Mucosa of rectum (tissue), 2 donors: Measurements from ENCODE around the gene PRDX2.

Experiments used
- H3K27ac ChIP-seq, 2 donors: one replicate each; pipeline ENCODE4 v1.7.0; 2013; ENCODE audit warnings: inconsistent platforms in 2 of 2, low read depth in 2 of 2, low read length in 2 of 2
- H3K27me3 ChIP-seq, 2 donors: one replicate each; pipeline ENCODE4 v1.7.0; 2013; ENCODE audit warnings: low read length in 2 of 2; ENCODE audit not compliant: control insufficient read depth in 2 of 2, insufficient read depth in 2 of 2
- H3K36me3 ChIP-seq, 2 donors: one replicate each; pipeline ENCODE4 v1.7.0; 2013; ENCODE audit warnings: low read length in 2 of 2; ENCODE audit not compliant: control insufficient read depth in 2 of 2, insufficient read depth in 2 of 2
- H3K4me1 ChIP-seq, 2 donors: one replicate each; pipeline ENCODE4 v1.7.0; 2013; ENCODE audit warnings: low read length in 2 of 2, mild to moderate bottlenecking in 1 of 2; ENCODE audit not compliant: control insufficient read depth in 2 of 2, insufficient read depth in 2 of 2
- H3K4me3 ChIP-seq, 2 donors: one replicate each; pipeline ENCODE4 v1.7.0; 2013; ENCODE audit warnings: low read length in 2 of 2
- H3K9ac ChIP-seq, 2 donors: one replicate each; pipeline ENCODE4 v1.7.0; 2013; ENCODE audit warnings: low read length in 2 of 2, low read depth in 1 of 2, mild to moderate bottlenecking in 1 of 2
- H3K9me3 ChIP-seq, 2 donors: one replicate each; pipeline ENCODE4 v1.7.0; 2013; ENCODE audit warnings: low read length in 2 of 2; ENCODE audit not compliant: control insufficient read depth in 2 of 2
- donor health status: healthy.
- donor health status: Normal muscosa, but diverticular disease.

PRDX2 gene

DNA sequence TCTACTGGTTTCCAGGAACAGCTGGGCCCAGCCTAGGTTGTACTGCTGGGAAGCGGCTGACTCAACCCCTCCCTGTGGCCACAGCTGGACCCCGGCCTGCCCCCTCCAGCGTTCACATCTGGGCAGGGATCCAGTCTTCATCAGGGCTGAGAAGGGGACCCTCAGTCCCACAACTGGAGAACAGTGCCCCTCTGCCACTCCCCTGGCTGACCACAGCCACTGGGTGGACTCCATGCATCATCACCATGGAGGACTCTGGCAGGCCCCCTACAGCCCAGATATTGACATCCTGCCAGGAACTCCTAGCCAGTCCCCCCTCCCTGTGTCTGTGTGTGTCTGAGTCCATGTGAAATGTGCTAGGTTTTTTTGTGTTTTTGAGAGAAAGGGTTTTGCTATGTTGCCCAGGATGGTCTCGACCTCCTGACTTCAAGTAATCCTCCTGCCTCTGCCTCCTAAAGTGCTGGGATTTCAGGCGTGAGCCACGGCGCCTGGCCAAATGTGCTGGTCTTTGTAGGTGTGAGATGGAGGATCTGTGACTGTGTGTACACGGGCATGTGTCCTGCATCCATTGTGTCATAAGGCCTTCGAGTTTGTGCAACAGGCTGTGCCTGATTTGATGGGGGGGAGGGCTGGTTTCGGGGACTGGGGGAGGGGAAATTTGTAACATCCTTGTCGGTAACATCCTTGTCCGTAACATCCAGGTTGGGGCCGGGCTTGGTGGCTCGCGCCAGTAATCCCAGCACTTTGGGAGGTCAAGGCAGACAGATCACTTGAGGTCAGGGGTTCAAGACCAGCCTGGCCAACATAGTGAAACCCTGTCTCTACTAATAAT is 22.2 kb downstream of the PRDX2 start:
- H3K27ac ChIP-seq: peak overlapping the region; percentile 85 to 97
- H3K9me3 ChIP-seq: no peaks in the 10 kb centered on the region
- peak overlapping the region in 1 of 2 donors; percentile 80 for H3K9ac ChIP-seq
- peaks cover 47 to 50% of the 10 kb centered on the region in 2 donors for H3K4me1 ChIP-seq
- H3K4me3 ChIP-seq: peak overlapping the region; percentile 34 to 87
- H3K36me3 ChIP-seq: no peaks in the 10 kb centered on the region
- H3K27me3 ChIP-seq: no peaks in the 10 kb centered on the region

DNA sequence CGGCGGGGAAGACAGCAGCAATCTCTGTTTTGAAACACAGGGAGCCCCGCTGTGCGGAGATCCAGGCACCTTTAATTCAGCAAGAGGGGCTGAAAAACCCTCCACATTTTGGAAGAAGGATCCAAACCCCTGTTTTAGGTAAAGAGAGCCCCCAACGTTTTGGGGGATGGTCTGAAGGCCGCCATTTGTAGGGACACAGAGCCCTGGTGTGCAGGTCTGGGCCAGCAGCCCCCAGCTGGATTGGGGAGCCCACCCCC is 22.8 kb downstream of the PRDX2 start:
- Histone ChIP-seq H3K4me3 (peak overlapping the region; percentile 69 to 87), H3K4me1 (peaks cover 42 to 47% of the 10 kb centered on the region in 2 donors), H3K27me3 (no peaks in the 10 kb centered on the region), H3K36me3 (no peaks in the 10 kb centered on the region), H3K9ac (peak overlapping the region in 1 of 2 donors; percentile 80), H3K27ac (peak overlapping the region; percentile 85 to 97), H3K9me3 (no peaks in the 10 kb centered on the region)

DNA sequence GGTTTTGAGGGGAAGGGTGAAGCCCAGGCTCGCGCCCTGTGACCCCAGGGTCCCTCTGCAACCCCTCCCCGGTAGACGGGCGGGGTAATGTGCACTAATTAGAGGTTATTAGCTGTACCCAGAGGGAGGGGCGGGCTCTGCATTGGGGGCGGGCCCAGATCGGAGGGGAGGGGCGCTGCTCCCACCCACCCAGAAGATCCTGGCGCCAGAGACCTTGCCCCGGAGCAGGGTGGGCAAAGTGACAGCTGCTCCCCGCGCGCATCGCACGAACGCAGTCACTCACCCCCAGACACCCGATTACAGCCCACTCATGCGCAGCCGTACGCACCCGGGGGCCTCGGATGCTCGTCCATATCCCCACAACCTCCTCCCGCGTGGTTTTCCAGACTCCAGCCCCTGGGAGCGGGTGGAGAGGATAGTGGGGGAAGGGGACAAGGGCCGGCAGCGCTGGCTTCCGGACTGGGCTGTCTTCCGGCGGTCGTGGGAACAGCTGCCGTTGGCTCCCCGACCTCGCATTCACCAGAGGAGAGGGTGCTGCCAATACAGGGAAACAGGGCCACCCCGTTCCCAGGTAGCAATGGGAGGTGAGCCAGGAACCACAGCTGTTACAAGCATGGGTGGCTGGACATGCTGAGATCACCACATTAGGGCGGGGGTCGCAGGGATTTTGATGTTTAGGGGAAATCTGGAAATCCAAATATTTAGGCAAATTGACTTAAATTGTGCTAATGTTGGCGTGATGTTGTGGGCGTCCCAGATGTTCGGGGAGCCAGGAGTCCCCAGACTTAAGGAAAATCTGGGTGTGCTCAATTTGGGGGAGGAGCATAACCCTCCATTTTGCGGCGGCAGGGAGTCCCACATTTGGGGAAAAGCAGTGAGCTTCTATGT is 23.3 kb downstream of the PRDX2 start:
- Histone ChIP-seq H3K27me3 (no peaks in the 10 kb centered on the region), H3K9me3 (no peaks in the 10 kb centered on the region), H3K4me3 (peak overlapping the region; percentile 69 to 87), H3K9ac (peak overlapping the region; percentile 80 to 94), H3K27ac (peak overlapping the region; percentile 85 to 97), H3K4me1 (peaks cover 37 to 45% of the 10 kb centered on the region in 2 donors), H3K36me3 (no peaks in the 10 kb centered on the region)

DNA sequence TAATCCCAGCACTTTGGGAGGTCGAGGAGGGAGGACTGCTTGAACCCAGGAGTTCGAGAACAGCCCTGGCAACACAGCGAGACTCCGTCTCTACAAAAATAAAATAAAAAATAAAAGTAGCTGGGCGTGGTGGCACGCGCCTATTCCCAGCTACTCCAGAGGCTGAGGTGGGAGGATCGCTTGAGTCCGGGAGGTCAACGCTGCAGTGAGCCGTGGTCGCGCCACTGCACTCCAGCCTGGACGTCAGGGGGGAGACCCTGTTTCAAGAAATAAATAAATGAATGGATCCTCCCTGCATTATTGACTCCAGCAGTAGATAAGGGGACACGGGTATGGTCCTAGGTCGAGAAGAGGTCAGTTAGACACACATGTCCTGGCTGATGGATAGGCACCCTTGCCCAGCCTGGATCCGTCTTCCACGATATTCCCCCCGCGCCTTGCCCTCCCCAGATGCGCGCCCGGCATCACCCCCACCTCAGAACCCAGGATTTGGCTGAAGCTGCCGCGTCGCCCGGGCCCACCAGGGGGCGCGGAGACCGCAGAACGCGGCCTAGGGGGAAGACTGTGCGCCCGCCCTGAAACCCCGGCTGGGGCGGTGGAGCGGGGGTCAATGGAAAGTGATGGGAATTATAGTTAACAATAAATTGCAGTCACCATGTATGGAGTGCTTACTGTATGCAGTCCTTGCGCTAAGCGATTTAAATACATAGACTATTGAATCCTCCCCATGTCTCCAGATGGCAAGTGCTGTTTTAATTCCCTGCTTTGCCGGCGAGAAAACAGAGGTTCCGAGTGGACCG is 24.2 kb downstream of the PRDX2 start:
- H3K9ac ChIP-seq: peak overlapping the region; percentile 80 to 94
- no peaks in the 10 kb centered on the region for H3K9me3 ChIP-seq
- H3K36me3 ChIP-seq: no peaks in the 10 kb centered on the region
- H3K4me1 ChIP-seq: peaks cover 31 to 38% of the 10 kb centered on the region in 2 donors
- peak overlapping the region; percentile 69 to 87 for H3K4me3 ChIP-seq
- peak overlapping the region; percentile 85 to 97 for H3K27ac ChIP-seq
- no peaks in the 10 kb centered on the region for H3K27me3 ChIP-seq

DNA sequence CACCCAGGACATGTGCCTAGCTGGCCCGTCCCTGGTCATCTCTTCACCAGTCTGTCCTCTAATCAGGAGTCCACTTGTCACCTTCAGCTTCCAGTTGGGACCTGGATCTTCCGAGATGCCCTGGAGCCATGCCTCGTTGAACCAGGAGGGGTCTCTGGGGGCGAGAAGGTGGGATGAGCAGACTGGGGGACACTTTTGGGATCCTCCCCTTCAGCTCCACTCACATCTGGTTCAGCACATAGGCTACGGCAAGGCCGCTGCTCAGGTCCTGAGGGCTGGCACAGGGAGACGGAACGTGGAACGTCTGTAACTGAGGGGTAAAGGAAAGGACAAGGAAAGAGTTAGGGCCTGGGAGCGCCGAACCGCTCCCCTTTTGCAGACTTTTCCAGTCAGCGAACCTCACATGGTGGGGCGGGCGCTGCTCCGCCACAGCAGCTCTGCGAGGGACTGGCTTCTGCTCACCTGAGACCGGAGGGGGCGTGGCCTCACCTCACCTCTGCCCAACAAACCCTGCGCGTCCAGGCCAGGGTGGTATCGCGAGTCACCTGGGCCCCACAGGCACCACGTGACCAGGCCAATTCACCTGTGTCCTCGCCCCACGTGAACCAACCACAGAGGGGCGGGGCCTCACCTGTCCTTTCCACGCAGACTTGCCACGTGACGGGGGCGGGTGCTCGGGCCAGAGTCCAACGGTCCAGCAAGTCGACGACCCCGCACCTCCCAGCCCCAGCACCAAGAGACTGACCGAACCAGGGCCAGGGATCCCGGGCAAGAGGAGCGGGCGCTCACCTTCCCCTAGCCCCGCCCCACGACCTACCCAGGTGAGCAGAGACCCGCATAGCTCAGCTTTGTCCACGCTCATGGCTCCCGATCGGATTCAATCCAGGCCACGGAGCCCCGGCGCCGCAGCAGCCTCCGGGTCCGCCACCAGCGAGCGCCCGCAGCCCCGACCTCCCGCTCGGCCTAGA is 26.7 kb downstream of the PRDX2 start, which contains the start of gene HOOK2:
TSS of gene HOOK2 (minus strand) at position 965 of the 968 bp plus-strand sequence. CDS start at position 862, 103 bp downstream.
- Histone ChIP-seq H3K9ac (peak within 1 kb of the TSS; percentile 74 to 92), H3K27ac (peak within 1 kb of the TSS; percentile 97 to 99), H3K4me3 (peak within 1 kb of the TSS; percentile 80 to 85), H3K27me3 (no peaks in the 10 kb centered on the region), H3K4me1 (peaks cover 28 to 35% of the 10 kb centered on the region in 2 donors), H3K9me3 (no peaks in the 10 kb centered on the region), H3K36me3 (no peaks in the 10 kb centered on the region)

DNA sequence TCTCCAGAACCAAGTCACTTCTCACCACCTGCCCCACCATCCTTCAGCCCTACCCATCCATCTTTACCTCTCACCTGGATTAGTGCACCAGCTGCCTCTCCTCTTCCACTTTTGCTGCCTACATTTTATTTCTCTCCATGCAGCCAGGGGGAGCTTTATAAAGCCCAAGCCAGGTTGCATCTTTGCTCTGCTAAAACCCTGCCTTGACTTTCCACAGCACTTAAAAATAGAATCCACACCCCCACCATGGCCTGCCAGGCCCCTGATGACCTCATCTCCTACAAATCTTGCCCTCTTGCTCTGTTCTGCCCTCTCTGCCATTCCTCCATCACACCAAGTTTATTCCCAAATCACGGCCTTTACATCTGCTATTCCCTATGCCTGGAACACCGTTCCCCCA is 28.0 kb downstream of the PRDX2 start:
- no peaks in the 10 kb centered on the region for H3K9me3 ChIP-seq
- H3K9ac ChIP-seq: no peak overlapping the region
- H3K27ac ChIP-seq: no peak overlapping the region
- peaks cover 0 to 3% of the 10 kb centered on the region in 2 donors for H3K36me3 ChIP-seq
- no peaks in the 10 kb centered on the region for H3K27me3 ChIP-seq
- no peak overlapping the region for H3K4me3 ChIP-seq
- peaks cover 27 to 30% of the 10 kb centered on the region in 2 donors for H3K4me1 ChIP-seq

DNA sequence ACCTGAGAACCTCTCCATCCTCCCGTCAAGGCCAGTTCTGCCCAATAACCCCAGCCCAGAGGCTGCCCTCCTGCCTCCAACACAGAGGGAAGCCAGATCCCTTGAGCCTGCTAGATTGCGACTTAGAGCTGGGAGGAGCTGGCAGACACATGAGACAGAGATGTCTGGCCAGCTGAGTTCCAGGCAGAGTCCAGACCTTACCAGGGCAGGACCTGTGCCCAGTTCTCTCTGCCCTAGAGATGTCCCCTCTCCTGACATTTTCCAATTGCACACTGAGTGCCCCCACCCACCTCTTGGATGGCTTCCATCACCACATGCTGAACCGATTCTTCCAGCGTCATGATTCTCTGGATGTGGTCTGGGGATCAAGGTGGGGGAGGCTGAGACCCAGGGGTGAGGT is 29.3 kb downstream of the PRDX2 start:
- Histone ChIP-seq H3K4me3 (no peak overlapping the region), H3K36me3 (peaks cover 4 to 9% of the 10 kb centered on the region in 2 donors), H3K27ac (no peak overlapping the region), H3K27me3 (no peaks in the 10 kb centered on the region), H3K9ac (no peak overlapping the region), H3K9me3 (no peaks in the 10 kb centered on the region), H3K4me1 (peaks cover 18 to 23% of the 10 kb centered on the region in 2 donors)

DNA sequence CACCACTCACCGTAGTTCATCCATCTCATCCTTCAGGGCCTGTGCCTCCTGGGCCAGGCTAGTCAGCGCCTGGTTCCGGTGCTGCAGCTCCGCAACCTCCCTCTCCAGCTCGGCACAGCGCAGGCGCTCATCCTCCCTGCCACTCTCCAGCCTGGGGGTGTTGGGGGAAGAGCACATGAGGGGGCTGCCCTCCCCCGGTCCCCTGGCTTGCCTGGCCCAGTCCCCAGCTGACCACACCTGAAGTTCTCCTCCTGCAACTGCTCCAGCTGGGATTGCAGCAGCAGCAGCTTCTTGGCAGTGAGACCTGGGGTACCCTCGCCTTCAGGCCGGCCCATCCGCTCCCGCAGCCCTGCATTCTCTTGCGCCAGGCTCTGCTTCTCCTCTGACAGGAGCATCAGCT is 30.7 kb downstream of the PRDX2 start:
- Histone ChIP-seq H3K4me1 (peaks cover 16 to 23% of the 10 kb centered on the region in 2 donors), H3K9me3 (no peaks in the 10 kb centered on the region), H3K9ac (no peak overlapping the region)

DNA sequence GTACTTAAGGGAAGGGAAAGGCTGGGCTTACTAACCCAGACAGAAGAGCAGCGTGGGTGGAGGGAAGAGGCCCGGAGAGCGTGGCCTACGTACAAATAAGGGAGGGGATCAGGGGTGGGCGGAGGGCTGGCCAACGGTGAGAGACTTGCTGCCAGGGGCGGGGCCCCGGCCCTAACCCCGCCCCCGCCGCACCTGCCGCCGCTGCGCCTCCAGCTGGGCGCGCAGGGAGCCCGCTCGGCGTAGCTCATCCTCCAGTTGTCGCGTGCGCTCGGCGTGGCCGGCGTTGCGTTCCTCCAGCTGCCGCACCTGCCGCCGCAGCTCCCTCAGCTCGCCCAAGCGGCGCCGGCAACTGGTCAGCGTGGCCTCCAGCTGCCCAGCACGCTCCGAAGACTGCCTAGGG is 31.9 kb downstream of the PRDX2 start:
- no peak overlapping the region for H3K9ac ChIP-seq
- no peaks in the 10 kb centered on the region for H3K9me3 ChIP-seq
- no peaks in the 10 kb centered on the region for H3K27me3 ChIP-seq
- H3K36me3 ChIP-seq: peaks cover 6 to 12% of the 10 kb centered on the region in 2 donors
- peaks cover 11 to 18% of the 10 kb centered on the region in 2 donors for H3K4me1 ChIP-seq
- H3K4me3 ChIP-seq: no peak overlapping the region
- H3K27ac ChIP-seq: no peak overlapping the region

More for the DNA sequence above, 30.7 kb downstream of the PRDX2 start:
- Histone ChIP-seq H3K4me3 (no peak overlapping the region), H3K27me3 (no peaks in the 10 kb centered on the region), H3K36me3 (peaks cover 4 to 11% of the 10 kb centered on the region in 2 donors), H3K27ac (no peak overlapping the region)
